GM18867 (cell line): Measurements from ENCODE around the gene WDSUB1.
A peak's percentile ranks its signal among the peaks of the same experiment; 100 is the strongest.

Experiments used
- ATAC-seq: cut with Tn5 transposase; IDR thresholded peaks from one replicate; pipeline ENCODE4 v1.9.1; 2021; ENCODE audit warnings: mild to moderate bottlenecking, moderate library complexity; ENCODE audit not compliant: unreplicated experiment

WDSUB1 gene

DNA sequence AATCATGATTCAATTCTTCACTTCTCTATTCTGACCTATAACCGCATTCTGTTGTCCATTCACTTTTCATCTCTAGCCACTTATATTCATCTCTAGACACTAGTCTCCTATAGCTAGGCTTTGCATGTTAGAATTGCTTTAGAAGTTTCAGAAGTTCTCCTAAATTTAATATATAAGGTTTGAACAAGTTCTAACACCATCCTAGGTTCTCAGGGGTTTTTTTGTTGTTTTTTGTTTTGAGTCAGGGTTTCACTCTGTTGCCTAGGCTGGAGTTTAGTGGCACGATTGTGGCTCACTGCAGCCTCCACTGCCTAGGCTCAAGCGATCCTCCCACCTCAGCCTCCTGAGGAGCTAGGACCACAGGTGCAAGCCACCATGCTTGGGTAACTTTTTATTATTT is 19.9 kb downstream of the WDSUB1 start:
- ATAC-seq = peak; percentile 60

GRCh38 chr2:159265171-159265576 is 21.3 kb downstream of the WDSUB1 start:
- ATAC-seq = no peak

DNA sequence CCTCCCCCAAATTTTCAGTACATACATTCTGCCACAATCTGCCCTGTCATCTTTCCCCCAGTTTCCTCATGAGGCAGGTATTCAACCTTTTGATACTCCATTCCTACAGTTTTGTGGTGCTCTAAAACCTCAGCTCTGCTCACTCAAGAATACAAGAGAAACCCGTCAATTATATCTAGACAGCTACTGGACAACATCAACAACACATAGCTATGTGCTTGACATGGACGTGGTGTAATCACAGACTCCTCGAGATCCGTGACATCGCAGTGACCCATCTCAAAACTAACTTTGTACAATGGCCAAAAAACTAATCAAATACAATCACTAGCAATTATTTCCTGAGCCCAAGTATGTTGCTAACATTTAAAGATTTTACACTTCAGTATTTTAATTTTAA is 23.6 kb downstream of the WDSUB1 start:
- ATAC-seq = no peak

GRCh38 chr2:159262226-159262625 is 24.3 kb downstream of the WDSUB1 start:
- ATAC-seq = no peak

DNA sequence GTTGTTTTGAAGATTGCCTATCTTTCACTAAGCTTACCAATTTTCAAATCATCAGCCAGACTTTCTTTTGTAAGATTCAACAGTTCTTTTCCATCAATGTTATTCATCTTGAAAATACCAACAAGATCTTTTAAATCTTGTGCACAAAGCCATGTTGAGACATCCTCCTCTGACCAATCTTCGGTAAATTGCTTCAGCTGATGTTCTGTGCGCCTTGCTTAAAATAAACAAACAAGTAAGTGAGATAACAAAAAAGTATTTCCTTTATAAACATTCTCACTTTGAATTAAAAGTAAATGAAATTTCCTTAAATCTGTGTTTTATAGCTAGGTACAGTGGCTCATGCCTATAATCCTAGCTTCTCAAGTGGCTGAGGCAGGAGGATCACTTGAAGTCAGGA is 30.3 kb downstream of the WDSUB1 start:
- ATAC-seq = no peak

- ATAC-seq = no peak
Measured at GRCh38 chr2:159252905-159253304, 33.6 kb downstream of the WDSUB1 start.

GRCh38 chr2:159251296-159252173 is 35.0 kb downstream of the WDSUB1 start:
- ATAC-seq = no peak

DNA sequence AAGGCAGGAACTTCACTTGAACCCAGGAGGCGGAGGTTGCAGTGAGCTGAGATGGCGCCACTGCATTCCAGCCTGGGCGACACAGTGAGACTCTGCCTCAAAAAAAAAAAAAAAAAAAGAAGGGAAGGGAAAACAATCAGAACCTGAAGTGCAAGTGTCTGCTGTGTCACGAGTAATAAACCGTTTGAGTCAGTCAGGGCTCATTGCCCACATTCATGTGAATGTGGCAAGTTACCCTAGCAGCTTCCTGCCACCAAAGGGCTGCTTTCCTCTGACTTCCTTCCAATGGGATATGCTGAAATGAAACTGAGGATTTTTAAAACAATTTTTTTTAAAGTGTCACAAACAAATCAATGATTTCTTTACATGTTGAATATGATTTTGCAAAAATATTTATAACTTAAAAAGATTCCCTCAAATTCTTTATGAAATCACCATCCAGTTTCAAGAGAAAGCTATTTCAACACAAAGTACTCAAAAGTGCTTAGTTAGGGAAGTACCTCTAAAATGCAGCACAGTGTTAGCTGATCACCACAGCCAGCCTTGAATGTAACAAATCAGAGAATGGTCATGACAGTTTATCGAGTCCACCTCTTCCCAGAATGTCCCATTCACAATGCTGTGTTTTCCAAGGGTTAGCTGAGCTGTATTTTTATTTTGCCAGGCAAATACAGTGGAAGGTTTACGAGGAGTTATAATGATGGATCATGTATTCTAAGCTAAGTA is 36.4 kb downstream of the WDSUB1 start:
- no peak for ATAC-seq

- ATAC-seq = no peak
Measured at GRCh38 chr2:159246325-159246988, 40.0 kb downstream of the WDSUB1 start.

GRCh38 chr2:159243529-159243928 is 43.0 kb downstream of the WDSUB1 start:
- no peak for ATAC-seq

DNA sequence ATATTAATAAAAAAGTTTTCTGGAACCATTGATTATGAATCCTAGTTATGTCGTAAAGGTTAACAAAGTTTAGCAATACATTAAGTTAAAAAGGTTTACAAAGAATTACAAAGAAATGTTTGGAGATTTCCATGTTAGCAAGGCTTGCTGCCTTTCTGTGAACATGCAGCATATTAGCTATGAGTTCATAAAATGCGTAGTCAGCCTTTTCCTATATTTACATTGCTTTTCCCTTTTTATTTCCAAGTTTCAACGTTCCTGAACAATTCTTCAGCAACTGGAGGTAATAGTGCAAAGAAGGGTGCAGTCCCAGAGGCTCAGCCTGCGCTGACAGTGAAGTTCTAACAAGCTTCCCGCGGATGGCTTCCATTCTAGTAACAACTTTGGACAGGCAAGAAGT is 51.6 kb downstream of the WDSUB1 start:
- no peak for ATAC-seq

DNA sequence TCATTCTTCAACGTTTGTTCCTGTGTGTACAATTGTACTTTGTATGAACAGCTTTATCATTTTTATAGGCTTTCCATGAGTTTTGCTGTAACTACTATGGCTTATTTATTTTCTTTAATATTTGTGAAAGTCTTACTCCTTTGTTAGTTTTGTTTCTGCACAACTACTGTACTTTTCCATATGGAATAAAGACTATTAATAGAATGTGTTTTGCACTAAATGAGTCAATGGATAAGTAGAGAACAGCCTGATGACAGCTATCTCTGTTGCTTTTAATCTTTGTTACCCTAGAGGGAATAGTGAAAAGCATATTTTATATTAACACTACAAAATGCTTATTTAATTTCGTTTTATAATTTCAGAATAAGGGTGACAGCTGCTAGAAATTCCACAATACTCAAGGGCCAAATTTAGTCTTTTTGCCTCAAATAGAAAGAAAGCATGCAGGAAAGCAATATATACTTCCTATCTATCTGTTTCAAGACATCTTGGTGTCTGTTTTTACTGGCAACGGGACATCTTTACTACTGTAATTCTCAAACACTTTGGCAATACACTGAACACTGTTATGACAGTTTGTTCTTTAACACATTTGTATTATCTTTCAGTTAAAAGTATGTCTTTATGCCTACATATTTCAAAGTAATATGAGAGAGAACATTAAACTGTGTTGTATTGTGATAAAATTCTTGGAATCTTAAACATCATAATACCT is 53.9 kb downstream of the WDSUB1 start:
- no peak for ATAC-seq

GRCh38 chr2:159230145-159230877 is 56.2 kb downstream of the WDSUB1 start:
- ATAC-seq = no peak

DNA sequence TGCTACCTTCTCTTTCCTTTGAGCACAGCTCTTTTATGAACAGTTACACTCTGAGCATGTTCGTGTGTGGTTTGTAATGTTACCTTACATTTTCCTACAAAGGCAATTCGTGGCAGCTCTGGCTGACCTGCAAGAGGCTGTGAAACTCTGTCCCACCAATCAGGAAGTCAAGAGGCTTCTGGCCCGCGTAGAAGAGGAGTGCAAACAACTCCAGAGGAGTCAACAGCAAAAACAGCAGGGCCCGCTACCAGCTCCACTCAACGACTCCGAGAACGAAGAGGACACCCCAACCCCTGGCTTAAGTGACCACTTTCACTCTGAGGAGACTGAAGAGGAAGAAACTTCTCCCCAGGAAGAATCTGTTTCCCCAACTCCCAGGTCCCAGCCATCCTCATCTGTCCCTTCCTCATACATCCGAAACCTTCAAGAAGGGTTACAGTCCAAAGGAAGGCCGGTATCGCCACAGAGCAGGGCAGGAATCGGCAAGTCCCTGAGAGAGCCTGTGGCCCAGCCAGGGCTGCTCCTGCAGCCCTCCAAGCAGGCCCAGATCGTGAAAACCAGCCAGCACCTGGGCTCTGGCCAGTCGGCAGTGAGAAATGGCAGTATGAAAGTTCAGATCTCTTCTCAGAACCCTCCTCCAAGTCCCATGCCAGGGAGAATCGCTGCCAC is 56.9 kb downstream of the WDSUB1 start:
- ATAC-seq = no peak

GRCh38 chr2:159228081-159228581 is 58.4 kb downstream of the WDSUB1 start:
- ATAC-seq = no peak

GRCh38 chr2:159227467-159227866 is 59.0 kb downstream of the WDSUB1 start:
- ATAC-seq = no peak

DNA sequence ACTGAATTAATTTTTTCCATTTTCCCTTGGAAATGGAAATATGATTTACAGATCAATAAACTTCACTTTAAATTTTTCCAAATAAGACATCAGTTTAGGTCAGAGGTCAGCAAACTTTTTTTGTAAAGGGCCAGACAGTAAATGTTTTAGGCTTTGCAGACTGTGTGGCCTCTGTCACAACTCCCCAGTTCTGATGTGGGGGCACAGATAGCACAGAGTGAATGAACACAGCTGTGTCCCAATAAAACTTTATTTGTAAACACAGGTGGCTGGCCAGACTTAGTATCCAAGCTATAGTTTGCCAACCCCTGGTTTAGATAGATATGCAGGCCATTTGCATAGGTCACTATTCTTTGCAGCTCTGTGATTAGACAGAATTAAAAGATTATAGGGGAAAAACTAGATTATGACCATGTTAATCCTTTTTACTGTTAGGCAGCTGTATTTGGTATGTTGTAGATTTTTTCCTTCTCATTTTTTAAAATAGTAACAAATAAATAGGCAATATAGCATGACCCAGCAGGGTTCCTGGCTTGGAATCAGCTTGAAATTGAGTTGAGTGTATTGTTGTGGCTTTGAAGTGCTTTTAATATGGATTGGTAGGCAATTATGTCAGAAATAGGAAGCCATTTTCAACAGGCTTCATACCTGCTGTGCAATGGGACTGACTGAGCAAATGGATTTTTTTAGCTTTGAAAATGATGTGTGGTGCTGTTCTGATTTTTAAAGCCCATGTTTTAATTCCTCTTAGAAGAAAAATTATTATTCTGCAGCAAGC is 59.7 kb downstream of the WDSUB1 start:
- ATAC-seq = no peak

DNA sequence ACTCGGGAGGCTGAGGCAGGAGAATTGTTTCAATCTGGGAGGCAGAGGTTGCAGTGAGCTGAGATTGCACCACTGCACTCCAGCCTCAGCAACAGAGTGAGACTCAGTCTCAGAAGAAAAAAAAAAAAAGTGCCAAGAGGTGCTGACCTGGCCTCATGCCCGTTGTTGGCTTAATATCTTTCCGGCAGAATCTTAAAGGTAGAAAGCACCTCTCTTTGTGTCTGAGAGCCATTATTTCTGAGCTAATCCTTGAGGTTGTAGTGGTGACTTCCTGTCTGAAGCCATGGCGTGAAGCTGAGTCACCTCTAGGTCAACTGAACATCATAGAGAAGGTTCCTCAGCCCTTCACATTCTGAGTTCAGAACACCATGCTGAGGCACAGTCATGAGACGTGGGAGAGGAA is 60.4 kb downstream of the WDSUB1 start:
- ATAC-seq = peak; percentile 71
